Skin epidermis (tissue), 12 donors: ENCODE data around the gene PTER.
A peak's percentile ranks its signal among the peaks of the same experiment; 100 is the strongest.

Experiments
- H3K27ac ChIP-seq, 21 experiments: fragments of 200-600 bp; sonication (generic) in 11 of 21; one replicate each; pipeline ENCODE4 v1.5.0; 2020; ENCODE audit warnings: mild to moderate bottlenecking in 3 of 21, inconsistent platforms in 2 of 21, moderate library complexity in 2 of 21
- H3K4me3 ChIP-seq, 7 experiments: fragments of 200-600 bp; sonication (generic) in 2 of 7; one replicate each; pipeline ENCODE4 v1.5.0; 2020; ENCODE audit warnings: inconsistent platforms in 2 of 7, mild to moderate bottlenecking in 2 of 7, moderate library complexity in 1 of 7

Gene PTER

DNA sequence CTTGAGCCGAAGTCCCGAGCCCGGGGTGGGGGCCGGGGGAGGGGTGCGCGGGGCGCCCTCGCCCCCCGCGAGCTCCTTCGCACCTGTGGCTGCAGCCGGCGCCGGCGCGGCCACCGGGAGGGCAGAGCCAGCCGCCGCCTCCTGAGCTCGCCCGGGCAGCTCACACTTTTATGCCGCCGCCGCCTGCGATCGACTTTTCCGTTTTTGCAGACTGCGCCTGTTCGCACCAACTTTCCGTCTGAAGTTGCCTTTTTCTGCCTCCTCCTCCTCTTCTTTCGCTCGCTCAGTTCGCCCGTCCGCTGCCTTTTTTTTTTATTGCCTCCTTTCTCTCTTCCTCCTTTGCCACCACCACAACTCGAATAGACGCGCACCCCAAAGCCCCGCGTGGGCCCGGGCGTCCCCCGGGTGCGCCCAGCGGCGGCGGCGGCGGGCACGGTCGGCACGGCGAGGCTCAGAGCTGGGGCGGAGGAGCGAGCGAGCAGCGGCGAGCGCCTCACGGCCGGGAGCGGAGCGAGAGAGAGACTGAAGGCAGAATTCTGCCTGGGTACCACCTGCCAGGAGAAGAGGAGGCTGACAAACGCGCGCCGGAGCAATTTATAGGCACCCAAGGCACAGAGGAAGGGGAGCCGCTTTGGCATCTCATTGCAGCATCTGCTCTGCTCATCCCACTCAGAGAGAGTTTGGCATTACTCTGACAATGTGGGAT is 84.7 kb downstream of the PTER start, which contains the start of gene C1QL3:
TSS of gene C1QL3 (minus strand) at position 569 of the 706 bp plus-strand sequence. CDS start 814 bp downstream, outside the sequence.
- peak within 1 kb of the TSS; percentile 27 to 50 (median 36) for H3K4me3 ChIP-seq
- H3K27ac ChIP-seq = no peak within 1 kb of the TSS

DNA sequence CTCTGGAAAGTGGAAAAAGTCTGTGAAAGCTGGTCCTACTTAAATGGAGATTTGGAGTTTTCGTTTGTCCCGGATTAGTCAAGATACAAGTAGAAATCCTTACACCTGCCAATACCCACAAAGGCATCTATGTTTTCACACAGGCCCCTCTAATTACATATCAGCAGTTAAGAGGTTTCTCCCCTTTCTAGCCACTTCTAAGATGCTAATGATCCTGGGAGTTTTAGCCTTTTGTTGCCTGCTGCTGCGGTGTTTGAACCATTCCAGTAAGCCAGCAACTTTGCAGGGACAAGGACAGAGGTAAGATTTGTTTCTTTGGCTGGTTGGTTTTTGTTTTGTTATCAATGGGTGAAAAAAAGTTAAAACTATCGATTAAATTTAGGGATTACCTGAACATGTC is 90.6 kb downstream of the PTER start:
- Histone ChIP-seq H3K4me3 (no peak overlapping the region), H3K27ac (no peak overlapping the region)

DNA sequence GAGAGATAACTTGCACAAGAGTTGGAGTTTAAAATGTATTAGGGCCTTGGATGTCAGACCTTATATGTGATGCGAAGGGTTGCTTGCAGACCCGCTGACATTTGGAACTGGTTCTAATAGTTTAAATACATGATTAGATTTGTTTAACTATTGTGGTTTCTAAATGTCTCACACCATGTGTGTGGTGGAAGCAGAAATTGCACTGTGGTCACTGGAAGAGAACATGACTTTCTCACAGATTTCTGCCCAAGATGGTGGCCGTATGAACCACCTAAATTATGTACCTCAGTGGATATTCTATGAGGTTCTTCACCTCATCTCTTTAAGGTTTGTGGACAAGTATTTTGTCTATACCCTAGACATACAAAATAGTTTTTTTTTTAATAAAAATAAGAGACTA is 93.0 kb downstream of the PTER start:
- Histone ChIP-seq H3K27ac (no peak overlapping the region), H3K4me3 (no peak overlapping the region)

DNA sequence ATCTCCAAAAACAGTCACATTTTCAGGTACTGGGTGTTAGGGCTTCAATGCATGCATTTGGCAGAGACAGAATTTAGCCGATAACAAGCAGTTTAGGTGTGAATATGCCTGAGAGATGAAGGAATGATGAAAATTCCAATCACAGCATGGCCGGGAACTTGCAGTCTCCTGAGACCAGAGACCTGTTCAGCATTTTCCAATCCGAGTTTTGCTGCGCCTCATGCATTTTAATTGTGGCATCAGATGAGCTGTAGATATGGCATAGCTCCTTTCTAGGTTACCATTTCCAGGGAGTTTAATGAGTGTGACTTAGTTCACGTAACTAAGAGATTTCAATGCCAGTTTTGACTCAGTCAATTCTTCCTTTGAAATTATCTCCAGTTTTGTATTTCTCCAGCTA is 99.3 kb downstream of the PTER start:
- Histone ChIP-seq H3K27ac (no peak overlapping the region), H3K4me3 (no peak overlapping the region)

DNA sequence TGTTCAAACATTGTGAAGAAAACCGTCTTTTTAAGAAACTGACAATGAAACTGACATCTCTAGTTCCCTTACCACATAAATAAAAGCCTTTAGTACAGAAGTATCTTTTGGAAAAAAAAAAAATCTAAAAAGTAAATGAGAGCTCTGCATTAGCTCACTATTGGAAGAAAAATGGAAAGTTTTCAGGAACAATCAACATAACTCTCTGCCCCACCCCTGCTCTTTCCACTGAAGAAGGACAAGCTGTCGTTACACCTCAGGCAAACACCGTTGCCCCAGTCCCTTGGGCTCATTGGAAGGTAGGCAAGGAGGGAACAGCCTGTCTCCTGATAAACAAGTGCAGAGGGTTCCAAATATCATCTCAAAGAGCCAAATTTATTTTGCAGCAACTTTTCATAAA is 107.3 kb downstream of the PTER start:
- Histone ChIP-seq H3K27ac (no peak overlapping the region), H3K4me3 (no peak overlapping the region)

DNA sequence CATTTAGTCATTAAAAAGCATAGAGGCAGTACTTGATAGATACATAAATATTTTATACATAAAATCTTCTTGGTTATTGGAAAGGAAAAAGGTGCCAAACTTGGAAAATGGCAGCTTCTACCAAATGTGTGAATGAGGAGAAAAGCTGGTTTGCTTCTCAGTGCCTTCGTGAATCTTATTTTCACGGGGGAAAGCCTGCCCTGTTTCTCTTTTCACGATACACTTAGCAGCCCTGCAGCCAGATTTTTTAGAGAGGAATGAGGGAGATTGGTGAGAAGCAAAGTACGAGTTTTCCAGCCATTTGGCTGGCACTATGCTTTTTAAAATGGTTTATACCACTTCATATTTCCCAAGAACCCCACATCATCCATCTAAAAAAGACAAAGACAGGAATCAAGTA is 107.8 kb downstream of the PTER start:
- Histone ChIP-seq H3K4me3 (no peak overlapping the region), H3K27ac (no peak overlapping the region)

DNA sequence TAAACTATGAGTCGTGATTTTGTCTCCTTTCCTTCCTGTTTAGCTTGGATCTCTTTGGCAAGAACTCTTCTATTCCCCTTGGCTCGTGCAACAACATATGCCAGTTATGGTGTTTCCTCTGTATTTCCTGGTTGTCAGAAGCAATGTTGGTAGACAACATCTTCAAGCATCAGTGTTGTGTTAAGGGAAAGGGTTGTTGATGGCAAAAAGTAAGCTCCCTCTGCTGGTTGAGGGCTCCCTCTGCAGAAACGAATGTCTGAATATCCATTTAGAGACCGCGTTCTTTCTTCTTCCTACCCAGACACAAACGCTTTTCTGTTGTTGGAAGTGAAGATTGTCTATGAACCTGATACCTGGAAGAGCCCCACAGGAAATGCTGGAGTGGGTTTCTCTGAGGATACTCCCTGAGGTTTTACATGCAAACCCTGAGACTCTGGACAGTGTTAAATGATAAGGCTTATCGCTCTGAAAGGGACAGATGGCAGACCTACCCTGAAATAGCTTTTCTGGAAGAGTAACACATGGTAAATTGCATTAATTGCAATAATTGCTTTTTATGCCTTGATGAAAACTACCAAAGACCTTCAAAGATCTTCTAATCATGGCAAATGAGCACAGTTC is 108.4 kb downstream of the PTER start:
- Histone ChIP-seq H3K4me3 (no peak overlapping the region), H3K27ac (no peak overlapping the region)

DNA sequence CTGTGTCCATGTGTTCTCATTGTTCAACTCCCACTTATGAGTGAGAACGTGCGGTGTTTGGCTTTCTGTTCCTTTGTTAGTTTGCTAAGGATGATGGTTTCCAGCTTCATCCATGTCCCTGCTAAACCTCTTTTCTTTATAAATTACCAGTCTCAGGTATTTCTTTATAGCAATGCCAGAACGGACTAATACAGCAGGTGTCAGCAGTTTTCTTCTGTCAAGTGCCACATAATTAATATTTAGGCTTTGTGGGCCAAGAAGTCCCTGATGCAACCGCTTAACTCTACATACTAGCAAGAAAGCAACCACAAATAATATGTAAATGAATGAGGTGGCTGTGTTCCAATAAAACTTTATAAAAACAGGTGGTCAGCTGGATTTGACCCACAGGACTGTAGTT is 111.2 kb downstream of the PTER start:
- Histone ChIP-seq H3K27ac (no peak overlapping the region), H3K4me3 (no peak overlapping the region)

DNA sequence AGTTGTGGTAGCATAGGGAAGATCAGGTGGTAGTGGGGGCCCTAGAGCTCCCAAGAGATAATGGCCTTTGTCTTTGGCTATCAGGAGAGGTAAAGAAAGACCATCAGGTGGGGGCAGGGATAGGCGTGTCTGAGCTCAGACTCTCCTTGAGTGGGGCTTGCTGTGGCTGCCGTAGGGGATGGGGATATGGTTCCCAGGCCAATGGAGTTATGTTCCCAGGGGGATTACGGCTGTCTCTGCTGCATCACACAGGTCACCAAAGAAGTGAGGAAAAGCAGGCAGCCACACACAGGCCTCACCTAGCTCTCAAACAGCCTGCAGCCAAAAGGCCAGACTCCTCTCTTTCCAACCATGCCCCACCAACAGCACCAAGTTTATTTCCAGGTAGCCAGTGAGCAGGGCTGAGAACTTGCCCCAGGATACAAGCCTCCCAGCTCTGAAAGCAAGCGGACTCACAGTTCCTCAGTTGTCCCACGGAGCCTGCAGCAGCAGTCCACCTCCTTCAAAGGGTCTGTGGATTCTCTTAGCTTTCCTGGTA is 122.5 kb downstream of the PTER start:
- H3K27ac ChIP-seq = no peak overlapping the region
- no peak overlapping the region for H3K4me3 ChIP-seq

DNA sequence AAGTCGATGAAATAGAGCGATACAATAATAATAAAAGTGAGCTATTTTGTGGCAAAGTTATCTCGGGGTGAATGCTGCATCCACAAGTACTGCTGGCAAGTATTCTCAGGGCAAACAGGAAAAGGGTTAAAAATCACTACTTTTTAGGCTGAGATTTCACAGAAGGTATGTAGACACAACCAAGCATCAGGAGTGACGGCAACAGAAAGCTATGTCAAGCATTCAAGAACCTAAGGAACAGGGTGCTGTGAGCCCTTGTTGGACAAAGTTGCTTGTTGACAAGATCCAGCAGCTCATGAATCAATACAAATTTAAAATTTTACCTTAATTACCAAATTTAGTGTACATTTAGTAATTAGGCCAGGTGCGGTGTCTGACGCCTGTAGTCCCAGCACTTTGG is 126.1 kb downstream of the PTER start:
- Histone ChIP-seq H3K27ac (no peak overlapping the region), H3K4me3 (no peak overlapping the region)
